ENCODE measurements around the gene CRLF2. TPM values are rescaled to one million over a fixed set of nuclear protein-coding genes. Genes with fewer than 3 reads are reported as not detected.

Gene CRLF2
- polyA plus RNA-seq, 2 of the 4 experiments (the other 2 are of a cell fraction) = 0.08 to 0.37 TPM

DNA sequence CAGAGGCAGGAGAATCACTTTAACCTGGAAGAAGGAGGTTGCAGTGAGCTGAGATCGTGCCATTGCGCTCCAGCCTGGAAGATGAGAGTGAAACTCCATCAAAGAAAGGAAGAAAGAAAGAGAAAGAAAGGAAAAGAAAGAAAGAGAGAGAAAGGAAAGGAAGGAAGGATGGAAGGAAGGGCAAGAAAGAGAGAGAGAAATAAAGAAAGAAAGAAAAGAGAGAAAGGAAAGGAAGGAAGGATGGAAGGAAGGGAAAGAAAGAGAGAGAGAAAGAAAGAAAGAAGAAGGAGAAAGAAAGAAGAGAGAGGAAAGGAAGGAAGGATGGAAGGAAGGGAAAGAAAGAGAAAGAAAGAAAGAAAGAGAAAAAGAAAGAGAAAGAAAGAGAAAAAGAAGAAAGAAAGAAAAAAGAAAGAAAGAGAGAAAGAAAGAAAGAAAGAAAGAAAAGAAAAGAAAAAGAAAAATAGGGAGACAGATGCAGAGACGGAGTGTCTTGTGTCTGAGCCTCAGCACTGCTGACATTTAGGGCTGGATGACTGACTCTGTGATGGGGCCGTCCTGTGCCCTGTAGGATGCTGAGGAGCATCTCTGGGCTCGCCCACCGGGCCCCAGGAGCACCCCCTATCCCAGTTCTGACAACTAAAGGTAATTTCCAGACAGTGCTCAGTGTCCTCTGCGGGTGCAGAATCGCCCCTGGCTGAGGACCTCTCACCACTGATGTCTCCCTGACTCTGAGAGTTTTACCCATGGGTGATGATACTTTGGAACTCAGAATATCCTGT is 61.7 kb downstream of the CRLF2 start (continued):
- TF ChIP-seq, protein P1, sequence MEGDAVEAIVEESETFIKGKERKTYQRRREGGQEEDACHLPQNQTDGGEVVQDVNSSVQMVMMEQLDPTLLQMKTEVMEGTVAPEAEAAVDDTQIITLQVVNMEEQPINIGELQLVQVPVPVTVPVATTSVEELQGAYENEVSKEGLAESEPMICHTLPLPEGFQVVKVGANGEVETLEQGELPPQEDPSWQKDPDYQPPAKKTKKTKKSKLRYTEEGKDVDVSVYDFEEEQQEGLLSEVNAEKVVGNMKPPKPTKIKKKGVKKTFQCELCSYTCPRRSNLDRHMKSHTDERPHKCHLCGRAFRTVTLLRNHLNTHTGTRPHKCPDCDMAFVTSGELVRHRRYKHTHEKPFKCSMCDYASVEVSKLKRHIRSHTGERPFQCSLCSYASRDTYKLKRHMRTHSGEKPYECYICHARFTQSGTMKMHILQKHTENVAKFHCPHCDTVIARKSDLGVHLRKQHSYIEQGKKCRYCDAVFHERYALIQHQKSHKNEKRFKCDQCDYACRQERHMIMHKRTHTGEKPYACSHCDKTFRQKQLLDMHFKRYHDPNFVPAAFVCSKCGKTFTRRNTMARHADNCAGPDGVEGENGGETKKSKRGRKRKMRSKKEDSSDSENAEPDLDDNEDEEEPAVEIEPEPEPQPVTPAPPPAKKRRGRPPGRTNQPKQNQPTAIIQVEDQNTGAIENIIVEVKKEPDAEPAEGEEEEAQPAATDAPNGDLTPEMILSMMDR (IDR thresholded peaks at IDR 0.05) = no peak
- no peak for TF ChIP-seq MAFK (IDR thresholded peaks at IDR 0.05; ENCODE audit: partially characterized antibody)
- TF ChIP-seq, protein P2, sequence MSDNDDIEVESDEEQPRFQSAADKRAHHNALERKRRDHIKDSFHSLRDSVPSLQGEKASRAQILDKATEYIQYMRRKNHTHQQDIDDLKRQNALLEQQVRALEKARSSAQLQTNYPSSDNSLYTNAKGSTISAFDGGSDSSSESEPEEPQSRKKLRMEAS (IDR thresholded peaks at IDR 0.05) = no peak
- TF ChIP-seq CBX8 (IDR thresholded peaks at IDR 0.05) = no peak

DNA sequence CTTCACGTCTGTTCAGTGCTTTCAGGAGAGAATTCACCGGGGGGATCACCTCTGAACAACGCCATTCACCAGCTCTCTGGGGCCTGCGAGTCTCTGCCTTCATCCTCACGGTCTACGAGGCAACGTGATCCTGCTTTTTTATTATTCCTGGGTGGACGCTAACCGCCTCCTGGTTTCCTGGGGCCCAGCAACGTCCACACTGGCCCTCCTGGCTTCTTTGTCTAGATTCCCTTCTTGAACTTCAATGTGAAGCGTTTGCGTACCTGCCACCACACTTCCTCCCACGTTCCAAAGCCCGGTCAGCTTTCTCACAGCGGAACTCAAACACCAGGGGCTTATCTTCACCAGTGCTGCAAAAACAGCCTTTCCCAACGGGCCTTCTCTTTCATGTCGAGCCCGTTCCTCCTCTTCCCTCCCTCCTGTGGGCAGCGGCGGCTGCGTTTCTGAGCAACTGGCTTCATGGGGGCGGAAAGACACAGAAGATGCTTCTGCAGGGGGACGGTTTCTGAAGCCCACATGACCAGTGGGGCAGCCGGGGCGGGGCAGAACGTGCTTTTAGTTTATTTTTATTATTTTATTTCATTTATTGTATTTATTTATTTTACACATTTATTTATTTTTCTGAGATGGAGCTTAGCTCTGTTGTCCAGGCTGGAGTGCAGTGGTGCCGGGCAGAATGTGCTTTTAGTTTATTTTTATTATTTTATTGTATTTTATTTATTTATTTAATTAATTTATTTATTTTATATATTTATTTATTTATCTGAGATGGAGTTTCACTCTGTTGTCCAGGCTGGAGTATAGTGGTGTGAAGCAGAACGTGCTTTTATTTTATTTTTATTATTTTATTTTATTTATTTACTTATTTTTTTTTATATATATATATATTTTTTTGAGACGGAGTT is 64.6 kb downstream of the CRLF2 start:
- CTCF ChIA-PET = no interaction called here
- Histone ChIP-seq H3K4me3 (no peak overlapping the region), H3K4me2 (no peak overlapping the region), H3K27ac (no peak overlapping the region), H3K4me1 (no peaks in the 10 kb centered on the region), H3K9me3 (no peaks in the 10 kb centered on the region)
- no peak for ATAC-seq
- FAIRE-seq = no peak
- POLR2A ChIA-PET = no interaction called here
- TF ChIP-seq JUN (IDR thresholded peaks at IDR 0.05) (no peak), POLR2A (IDR thresholded peaks at IDR 0.05; ENCODE audit: low read length) (no peak), NPAS2 (CRISPR knock-in tag; IDR thresholded peaks at IDR 0.05; ENCODE audit: borderline replicate concordance) (no peak), RFX5 (IDR thresholded peaks at IDR 0.05) (no peak), CBX8 (IDR thresholded peaks at IDR 0.05) (no peak), POLR2AphosphoS2 (conservative IDR thresholded peaks at IDR 0.05; ENCODE audit: low read length) (no peak), CBX2 (IDR thresholded peaks at IDR 0.05; ENCODE audit: borderline replicate concordance, low read depth) (no peak), PHF8 (IDR thresholded peaks at IDR 0.05; ENCODE audit: borderline replicate concordance, low read depth) (no peak), ZSCAN20 (CRISPR knock-in tag; IDR thresholded peaks at IDR 0.05) (no peak), TFCP2L1 (CRISPR knock-in tag; IDR thresholded peaks at IDR 0.05) (no peak), EP300 (IDR thresholded peaks at IDR 0.05) (no peak), CHD2 (IDR thresholded peaks at IDR 0.05; ENCODE audit: low read length, partially characterized antibody) (no peak), CHD4 (IDR thresholded peaks at IDR 0.05; ENCODE audit: borderline replicate concordance) (no peak), TP53 (CRISPR knock-in tag; IDR thresholded peaks at IDR 0.05) (no peak), FOXS1 (CRISPR knock-in tag; IDR thresholded peaks at IDR 0.05) (no peak), ZNF302 (CRISPR knock-in tag; IDR thresholded peaks at IDR 0.05) (no peak), BHLHE40 (IDR thresholded peaks at IDR 0.05; ENCODE audit: low read depth, low read length) (no peak)
- TF ChIP-seq, protein P2 (IDR thresholded peaks at IDR 0.05) = no peak
- WGBS (ENCODE audit: missing lambda C conversion rate) = 53% methylated on average over 29 of the region's 29 CpGs
- no peak for DNase-seq (ENCODE audit: low read depth in 1 of 2, low spot score in 1 of 2)

DNA sequence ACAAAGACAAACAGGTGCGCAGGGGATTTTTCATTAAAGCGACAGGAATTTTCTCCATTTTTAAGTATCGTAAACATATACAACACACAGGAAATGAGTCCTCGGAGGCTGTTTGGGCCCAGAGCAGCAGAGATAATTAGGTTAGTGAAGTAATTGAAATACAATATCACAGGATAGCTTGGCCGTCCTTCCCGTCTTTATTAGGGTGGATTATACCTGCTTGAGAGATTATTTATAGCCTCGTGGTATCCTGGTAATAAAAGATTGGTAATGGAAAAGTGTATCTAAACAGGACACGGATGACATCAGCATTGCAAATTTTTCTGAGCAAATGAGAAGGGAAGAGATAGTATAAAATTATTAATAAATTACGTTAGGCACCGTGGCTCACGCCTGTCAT is 68.2 kb downstream of the CRLF2 start:
- no peak for DNase-seq (ENCODE audit: low read depth in 1 of 2, low spot score in 1 of 2)
- ATAC-seq = no peak
- WGBS (ENCODE audit: missing lambda C conversion rate) = 50% methylated on average over 11 of the region's 11 CpGs
- Histone ChIP-seq H3K4me2 (no peak overlapping the region), H3K9me3 (no peaks in the 10 kb centered on the region), H3K4me1 (no peaks in the 10 kb centered on the region), H3K4me3 (no peak overlapping the region), H3K27ac (no peak overlapping the region)
- POLR2A ChIA-PET = no interaction called here
- TF ChIP-seq, protein P1 (IDR thresholded peaks at IDR 0.05) = no peak
- no peak for TF ChIP-seq EHMT2 (IDR thresholded peaks at IDR 0.05; ENCODE audit: low read depth)
- TF ChIP-seq POLR2AphosphoS2 (conservative IDR thresholded peaks at IDR 0.05; ENCODE audit: low read length) = no peak
- TF ChIP-seq, protein P3, sequence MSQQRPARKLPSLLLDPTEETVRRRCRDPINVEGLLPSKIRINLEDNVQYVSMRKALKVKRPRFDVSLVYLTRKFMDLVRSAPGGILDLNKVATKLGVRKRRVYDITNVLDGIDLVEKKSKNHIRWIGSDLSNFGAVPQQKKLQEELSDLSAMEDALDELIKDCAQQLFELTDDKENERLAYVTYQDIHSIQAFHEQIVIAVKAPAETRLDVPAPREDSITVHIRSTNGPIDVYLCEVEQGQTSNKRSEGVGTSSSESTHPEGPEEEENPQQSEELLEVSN (IDR thresholded peaks at IDR 0.05; ENCODE audit: borderline replicate concordance, low read depth) = no peak
- CTCF ChIA-PET = no interaction called here
- no peak for FAIRE-seq
